ENCODE measurements around the gene HACD1.
"Not testable (repeated sequence)": the region's sequence is repeated elsewhere in the genome, so short reads cannot be mapped to it uniquely, and the experiment has no call there.

The HACD1 gene

DNA sequence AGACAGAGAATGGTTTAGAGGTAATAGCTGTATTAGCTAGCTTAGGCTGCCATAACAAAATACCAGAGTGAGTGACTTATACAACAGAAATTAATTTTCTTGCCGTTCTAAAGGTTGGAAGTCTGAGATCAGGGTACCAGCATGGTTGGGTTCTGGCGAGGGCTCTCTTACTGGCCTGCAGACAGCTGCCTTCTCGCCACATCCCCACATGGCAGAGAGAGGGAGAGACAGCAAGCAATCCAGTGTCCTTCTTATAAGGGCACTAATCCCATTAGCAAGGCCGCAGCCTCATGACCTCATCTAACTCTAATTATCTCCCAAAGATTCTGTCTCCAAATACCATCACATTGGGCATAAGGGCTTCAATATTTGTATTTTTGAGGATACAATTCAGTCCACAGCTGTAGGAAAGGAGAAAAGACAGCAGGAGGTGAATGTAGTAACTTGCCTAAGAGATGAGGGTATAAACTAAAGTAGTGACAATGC lies 23.2 kb upstream of the HACD1 start:
- no peak for DNase-seq

- no peak for DNase-seq
Observed at GRCh38 chr10:17637869-17638268, 20.7 kb upstream of the HACD1 start.

- no peak for DNase-seq
Observed at GRCh38 chr10:17633353-17633752, 16.2 kb upstream of the HACD1 start.

DNA sequence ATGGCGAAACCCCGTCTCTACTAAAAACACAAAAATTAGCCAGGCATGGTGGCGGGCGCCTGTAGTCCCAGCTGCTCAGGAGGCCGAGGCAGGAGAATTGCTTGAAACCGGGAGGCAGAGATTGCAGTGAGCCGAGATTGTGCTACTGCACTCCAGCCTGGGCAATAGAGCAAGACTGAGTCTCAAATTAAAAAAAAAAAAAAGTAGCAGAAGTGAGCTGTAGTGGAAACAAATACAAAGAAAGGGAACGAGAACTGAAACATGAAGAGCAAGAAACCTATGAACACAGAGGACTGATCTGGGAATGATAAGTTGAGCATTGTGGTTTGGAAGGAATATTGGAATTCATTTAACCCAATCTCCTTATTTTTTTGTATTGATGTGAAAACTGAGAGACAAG lies 15.4 kb upstream of the HACD1 start:
- DNase-seq: not testable (repeated sequence)

GRCh38 chr10:17626656-17627055 lies 9.5 kb upstream of the HACD1 start:
- DNase-seq: no peak

DNA sequence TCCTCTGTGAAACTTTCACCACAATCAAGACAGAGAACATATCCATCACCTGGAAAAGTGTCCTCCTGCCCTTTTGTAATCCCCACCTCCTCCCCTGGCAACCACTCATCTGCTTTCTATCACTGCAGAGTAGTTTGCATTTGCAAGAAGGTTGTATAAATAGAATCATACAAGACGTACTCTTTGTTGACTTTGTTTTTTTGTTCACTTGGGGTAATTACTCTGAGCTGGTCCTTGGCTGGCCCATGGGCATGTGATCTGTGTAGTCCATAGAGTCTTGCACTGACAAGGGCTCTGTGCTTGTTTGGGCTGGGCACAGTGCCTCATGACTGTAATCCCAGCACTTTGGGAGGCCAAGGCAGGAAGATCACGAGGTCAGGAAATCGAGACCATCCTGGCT lies 7.8 kb upstream of the HACD1 start:
- no peak for DNase-seq

GRCh38 chr10:17622061-17622460 lies 4.9 kb upstream of the HACD1 start:
- DNase-seq: no peak

GRCh38 chr10:17616403-17617030 lies 657 bp downstream of the HACD1 start:
- peak; percentile 87 for DNase-seq

DNA sequence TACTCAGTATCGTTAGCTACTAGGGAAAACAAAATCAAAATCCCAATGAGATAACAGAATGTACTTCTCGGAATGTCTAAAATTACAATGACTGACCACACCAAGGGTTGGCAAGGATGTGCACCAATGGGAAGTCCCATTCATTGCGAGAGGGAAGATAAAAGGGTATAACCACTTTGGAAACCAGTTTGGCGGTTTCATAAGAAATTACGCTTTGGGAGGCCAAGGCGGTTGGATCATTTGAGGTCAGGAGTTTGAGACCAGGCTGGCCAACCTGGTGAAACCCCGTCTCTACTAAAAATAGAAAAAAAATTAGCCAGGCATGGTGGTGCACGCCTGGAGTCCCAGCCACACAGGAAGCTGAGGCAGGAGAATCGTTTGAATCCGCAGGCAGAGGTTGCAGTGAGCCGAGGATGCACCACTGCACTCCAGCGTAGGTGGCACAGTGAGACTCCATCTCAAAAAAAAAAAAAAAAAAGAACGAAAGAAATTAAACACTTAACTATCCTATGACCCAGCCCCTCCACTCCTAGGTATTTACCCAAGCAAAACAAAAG lies 7.6 kb downstream of the HACD1 start:
- DNase-seq: no peak

GRCh38 chr10:17607603-17608332 lies 9.4 kb downstream of the HACD1 start:
- DNase-seq: peak; percentile 80

GRCh38 chr10:17607060-17607459 lies 10.1 kb downstream of the HACD1 start:
- DNase-seq: no peak

DNA sequence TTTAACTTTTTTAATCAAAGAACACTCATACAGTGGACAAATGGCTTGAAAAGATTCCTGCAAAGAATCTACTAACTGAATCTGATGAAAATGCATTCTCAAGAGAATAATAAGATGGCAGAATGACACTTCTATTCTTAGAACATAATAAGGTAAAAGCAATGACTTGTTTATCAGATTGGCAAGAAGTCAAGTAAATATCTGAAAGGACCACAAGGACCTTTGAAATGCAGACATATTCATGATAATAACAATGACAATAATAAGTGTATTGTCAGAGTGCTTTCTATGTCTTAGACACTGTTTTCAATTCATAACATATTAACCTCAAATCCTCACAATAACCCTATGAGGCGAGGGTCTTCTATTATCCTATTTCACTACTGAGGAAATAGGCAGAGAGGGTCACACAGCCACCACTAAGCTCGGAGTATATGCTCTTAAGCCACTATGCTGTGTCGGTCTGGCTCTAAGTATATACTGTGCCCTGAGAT lies 10.6 kb downstream of the HACD1 start:
- DNase-seq: no peak

DNA sequence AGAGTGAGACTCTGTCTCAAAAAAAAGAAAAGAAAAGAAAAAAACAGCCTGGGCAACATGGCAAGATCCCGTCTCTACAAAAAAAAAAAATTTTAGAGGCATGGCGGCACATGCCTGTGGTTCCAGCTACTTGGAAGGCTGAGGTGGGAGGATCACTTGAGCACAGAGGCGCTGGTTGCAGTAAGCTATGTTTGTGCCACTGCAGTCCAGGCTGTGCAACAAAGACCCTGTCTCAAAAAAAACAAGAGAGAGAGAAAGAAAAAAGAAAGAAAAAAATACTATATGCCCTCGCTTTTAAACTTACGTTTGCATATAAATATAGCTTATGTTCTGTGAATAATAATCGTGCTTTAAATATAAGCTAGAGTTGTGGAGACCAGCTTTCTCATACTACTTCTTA lies 11.2 kb downstream of the HACD1 start:
- no peak for DNase-seq

GRCh38 chr10:17599089-17599488 lies 18.1 kb downstream of the HACD1 start:
- peak; percentile 43 for DNase-seq

- no peak for DNase-seq
Observed at GRCh38 chr10:17597386-17597785, 19.8 kb downstream of the HACD1 start.

GRCh38 chr10:17590969-17591645 lies 26.1 kb downstream of the HACD1 start:
- no peak for DNase-seq

DNA sequence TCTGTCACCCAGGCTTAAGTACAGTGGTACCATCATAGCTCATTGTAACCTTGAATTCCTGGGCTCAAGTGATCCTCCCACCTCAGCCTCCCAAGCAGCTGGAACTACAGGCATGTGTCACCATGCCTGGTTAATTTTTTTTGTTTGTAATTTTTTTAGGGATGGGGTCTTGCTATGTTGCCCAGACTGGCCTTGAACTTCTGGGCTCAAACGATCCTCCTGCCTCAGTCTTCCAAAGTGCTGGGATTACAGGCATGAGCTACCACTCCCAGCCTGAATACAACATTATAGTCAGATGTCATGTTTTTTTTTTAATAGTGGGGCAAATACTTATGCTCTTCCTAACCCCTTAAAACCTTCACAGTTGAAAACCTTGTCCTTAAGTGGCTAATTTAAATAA lies 27.9 kb downstream of the HACD1 start:
- not testable (repeated sequence) for DNase-seq

- no peak for DNase-seq
Observed at GRCh38 chr10:17588420-17588819, 28.8 kb downstream of the HACD1 start.

DNA sequence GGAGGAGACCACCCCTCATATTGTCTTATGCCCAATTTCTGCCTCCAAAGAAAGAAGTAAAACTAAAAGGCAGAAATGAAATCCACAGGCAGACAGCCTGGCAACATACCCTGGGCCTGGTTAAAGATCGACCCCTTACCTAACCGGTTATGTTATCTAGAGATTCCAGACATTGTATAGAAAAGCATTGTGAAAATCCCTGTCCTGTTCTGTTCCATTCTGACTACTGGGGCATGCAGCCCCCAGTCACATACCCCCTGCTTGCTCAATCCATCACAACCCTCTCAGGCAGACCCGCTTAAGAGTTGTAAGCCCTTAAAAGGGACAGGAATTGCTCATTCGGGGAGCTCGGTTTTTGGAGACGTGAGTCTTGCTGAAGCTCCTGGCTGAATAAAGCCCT lies 29.9 kb downstream of the HACD1 start:
- DNase-seq: not testable (repeated sequence)

GRCh38 chr10:17586821-17587234 lies 30.3 kb downstream of the HACD1 start:
- peak; percentile 70 for DNase-seq

GRCh38 chr10:17585016-17585415 lies 32.2 kb downstream of the HACD1 start:
- peak; percentile 74 for DNase-seq

DNA sequence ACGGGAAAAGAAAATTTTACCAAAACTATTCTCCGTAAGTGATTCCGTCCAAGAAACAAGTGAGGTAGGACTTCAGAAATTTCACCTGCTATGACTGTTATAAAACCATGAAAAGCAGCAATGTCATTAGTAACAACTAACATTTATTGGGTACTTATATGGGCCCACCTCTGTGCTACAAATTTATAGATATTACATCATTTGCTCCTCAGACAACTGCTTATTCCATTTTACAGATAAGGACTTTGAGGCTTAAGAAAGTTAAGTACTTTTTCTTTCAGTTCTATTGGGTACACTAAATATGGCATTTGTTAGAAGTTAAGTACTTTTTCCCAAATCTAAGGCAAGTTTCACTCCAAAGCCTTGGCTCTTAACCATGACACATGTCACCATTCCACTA lies 36.3 kb downstream of the HACD1 start:
- DNase-seq: peak; percentile 55

GRCh38 chr10:17578603-17579002 lies 38.6 kb downstream of the HACD1 start:
- peak; percentile 50 for DNase-seq
